Measurements from ENCODE around the gene UBE2E3.
"Not testable (repeated sequence)": the region's sequence is repeated elsewhere in the genome, so short reads cannot be mapped to it uniquely, and the experiment has no call there.

The UBE2E3 gene

GRCh38 chr2:181077128-181077709 lies 96.8 kb downstream of the UBE2E3 start:
- DNase-seq, result peak; percentile 74

- no peak for DNase-seq
These were observed 102.7 kb downstream of the UBE2E3 start for GRCh38 chr2:181083140-181083539.

DNA sequence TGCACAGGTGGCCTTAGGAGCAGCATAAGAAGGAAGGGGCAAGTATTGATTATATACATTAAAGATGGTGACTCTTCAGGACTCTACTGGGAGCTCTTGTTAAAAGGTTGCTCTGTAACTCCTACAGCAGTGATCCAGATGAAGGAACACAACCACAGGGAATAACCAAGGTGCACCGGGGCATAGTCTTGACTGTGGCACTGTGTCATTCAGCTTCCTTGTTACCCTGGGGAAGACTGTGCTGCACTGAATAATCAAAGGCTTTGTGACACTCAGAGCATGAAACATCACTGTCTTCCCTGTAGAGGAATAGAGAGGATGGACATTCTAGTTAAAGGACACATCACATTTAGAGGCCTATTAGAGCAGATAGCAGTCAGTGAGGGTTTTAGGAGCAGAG lies 105.3 kb downstream of the UBE2E3 start:
- no peak for DNase-seq

DNA sequence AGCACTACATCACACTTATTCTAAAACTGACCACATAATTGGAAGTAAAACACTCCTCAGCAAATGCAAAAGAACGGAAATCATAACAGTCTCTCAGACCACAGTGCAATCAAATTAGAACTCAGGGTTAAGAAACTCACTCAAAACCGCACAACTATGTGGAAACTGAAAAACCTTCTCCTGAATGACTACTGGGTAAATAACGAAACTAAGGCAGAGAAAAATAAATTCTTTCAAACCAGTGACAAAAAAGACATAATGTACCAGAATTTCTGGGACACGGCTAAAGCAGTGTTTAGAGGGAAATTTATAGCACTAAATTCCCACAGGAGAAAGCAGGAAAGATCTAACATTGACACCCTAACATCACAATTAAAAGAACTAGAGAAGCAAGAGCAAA lies 111.5 kb downstream of the UBE2E3 start:
- not testable (repeated sequence) for DNase-seq

- no peak for DNase-seq
These were observed 115.1 kb downstream of the UBE2E3 start for GRCh38 chr2:181095486-181095885.

DNA sequence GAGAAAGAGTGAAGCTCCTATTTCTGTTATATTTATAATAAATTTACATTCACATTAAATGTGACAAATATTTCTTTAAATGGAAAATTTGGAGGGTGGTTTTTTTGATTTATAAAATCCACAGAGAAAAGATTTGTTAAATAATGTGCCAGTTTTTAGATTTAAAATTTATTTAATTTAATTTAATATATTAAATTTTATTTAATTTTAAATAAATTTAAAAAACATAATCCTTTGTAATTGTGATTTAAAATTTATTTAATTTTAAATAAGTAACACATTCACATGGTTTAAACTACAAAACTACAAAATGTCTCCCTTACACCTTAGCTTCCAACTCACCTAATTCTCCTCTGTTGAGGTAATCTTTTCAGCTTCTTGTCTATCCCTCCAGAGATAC lies 123.3 kb downstream of the UBE2E3 start:
- no peak for DNase-seq

DNA sequence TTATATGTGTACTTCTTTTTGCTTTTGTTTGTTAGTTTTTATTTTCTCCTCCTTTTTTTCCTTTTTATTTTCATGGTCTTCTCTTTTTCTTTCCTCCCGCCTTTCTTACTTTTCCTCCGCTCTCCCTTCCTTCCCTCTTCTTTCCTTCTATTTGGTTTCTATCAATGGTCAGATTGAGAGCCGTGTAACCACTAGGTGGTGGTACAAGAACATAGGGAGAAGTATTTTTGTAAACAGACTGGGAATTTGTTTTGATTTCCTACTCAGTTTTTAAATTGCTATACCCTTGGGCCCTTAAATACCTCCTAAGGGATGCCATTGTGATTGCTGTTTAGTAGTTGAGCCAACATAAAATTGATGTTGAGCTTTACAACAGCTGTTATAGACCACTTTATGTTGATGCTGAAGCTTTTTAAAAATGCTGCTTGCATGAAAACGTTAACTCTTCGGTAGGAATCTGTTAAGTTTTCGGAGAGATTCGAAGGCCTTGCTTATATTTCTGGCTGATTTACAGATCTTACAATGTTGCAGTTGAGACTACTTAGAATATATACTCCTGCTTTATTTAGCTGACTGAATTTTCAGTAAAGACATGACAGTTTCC lies 124.2 kb downstream of the UBE2E3 start:
- DNase-seq, result peak; percentile 65

- DNase-seq, result no peak
These were observed 125.2 kb downstream of the UBE2E3 start for GRCh38 chr2:181105562-181105961.

DNA sequence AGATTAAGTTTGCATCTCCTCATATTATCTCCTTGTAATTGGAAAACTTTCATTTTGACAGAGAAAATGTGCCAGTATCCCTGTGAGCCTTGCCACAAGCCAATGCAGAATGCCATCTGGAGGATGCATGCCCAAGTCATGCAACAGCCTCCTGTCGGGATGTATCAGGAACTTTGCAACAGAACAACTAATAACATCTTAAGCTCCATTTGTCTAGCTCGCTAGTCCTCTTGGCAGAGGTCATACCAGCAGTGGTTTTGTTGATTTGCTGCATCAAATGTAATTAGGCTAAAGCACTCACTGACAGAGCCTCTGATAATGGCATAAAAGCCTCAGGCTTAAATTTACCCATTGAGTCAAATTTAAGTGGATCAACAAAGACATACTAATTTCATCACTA lies 125.8 kb downstream of the UBE2E3 start:
- no peak for DNase-seq

DNA sequence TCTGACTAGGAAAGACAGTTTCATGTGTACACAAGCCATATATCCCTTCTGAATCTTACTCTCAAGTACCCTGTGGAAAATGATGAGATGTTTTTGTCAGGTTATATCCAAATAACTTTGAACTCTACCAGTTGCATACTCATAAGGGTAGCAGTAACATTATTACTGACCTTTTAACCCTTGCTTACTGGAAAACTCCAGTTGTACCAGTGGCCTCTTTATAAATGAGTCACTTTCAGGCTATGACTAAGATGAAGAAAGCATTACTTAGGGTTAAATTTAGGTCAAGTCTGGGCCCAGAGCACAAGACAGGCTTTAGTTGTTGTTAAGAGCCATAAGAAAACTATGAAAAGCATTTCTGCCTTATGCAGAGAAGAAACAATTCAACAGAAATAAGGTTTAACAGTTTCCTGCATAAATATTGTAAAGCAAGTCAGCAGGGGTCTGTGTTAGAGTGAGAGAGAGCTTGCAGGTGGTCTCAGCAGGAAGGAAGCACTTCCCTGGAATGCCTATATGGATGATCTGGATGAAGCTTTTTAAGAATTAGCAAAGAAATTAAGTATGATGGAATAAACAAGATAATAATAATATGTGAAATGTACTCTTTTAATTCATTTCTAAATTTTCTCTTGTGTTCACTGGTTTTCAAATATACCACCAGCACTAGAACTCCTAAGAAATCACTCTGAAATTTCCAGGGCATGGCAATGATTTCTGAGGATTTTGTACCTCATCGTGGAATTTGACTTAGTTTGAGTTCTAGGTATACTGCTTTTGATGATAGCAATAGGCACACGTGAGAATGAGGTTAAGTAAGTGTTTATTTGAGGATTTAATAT lies 126.6 kb downstream of the UBE2E3 start:
- peak; percentile 46 for DNase-seq

DNA sequence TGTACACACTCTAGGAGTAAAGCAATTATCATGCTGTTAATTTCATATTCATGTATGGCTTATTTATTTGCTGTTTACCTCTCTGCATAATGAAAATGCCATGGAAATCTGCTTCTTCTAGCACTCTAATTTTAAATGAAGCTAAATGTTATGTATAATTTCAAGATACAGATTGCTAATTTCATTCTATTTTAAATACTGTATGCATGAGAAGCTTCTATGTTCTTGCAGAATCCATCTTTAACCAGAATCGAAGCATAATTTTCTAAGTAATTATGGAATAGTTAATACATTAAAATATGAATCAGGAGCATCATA lies 127.2 kb downstream of the UBE2E3 start:
- no peak for DNase-seq

DNA sequence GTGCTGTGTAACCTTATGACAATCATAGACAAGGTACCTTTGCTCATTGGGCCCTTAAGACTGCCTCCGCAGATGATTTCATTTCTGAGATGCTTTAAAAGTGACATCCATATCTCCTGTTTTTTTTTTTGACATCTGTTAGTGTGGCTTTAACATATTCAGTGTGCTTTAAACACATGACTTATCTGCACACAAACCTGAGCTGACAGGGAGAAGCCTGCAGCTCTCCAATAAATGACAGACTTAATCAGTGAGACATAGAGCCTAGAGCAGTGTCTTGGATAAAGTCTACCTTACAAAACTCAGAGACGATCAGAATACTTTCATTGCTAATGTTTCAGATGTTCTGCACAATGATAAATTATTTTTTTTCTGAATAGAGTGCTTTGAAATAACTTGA lies 130.7 kb downstream of the UBE2E3 start:
- no peak for DNase-seq

- no peak for DNase-seq
These were observed 132.5 kb downstream of the UBE2E3 start for GRCh38 chr2:181112916-181113315.

Measured in CD4-positive, alpha-beta T cell treated with Interleukin-12 subunit alpha and Interleukin-12 subunit beta, for 1 hour (primary cell).